Measurements from ENCODE around the gene MAP3K5. TPM values are rescaled to one million over a fixed set of nuclear protein-coding genes. Genes with fewer than 3 reads are reported as not detected.

The MAP3K5 gene
- total and polyA plus RNA-seq, 4 donors, result 7.5 to 28.3 (median 22.8) TPM

GRCh38 chr6:136728033-136728939 is 64.0 kb downstream of the MAP3K5 start:
- WGBS, 2 donors, result 88 to 93% methylated on average over 2 of the region's 2 CpGs
- Histone ChIP-seq H3K27ac (ENCODE audit: low read depth in 1 of 2, low read length in 1 of 2) (no peak overlapping the region), H3K9ac (ENCODE audit: insufficient read depth in 1 of 2, low read length in 2 of 2) (no peak overlapping the region), H3K4me3 (no peak overlapping the region), H3K27me3 (ENCODE audit: control insufficient read depth in 3 of 3, insufficient read depth in 3 of 3, low read length in 2 of 3) (no peaks in the 10 kb centered on the region), H3K36me3 (ENCODE audit: control insufficient read depth in 4 of 4, insufficient read depth in 4 of 4, low read length in 4 of 4) (no peaks in the 10 kb centered on the region), H3K4me1 (ENCODE audit: control insufficient read depth in 5 of 5, insufficient read depth in 5 of 5, low read length in 5 of 5) (peaks cover 0 to 7% (median 0%) of the 10 kb centered on the region in 5 donors), H3K9me3 (ENCODE audit: control insufficient read depth in 4 of 4, insufficient read depth in 3 of 4, low read length in 3 of 4) (no peaks in the 10 kb centered on the region)
- DNase-seq (no peak), ATAC-seq (ENCODE audit: insufficient read depth, low FRiP score) (no peak)
- no peak for TF ChIP-seq CTCF (IDR thresholded peaks at IDR 0.05; ENCODE audit: control extremely low read depth, extremely low read depth)

- no peak for DNase-seq
- Histone ChIP-seq H3K9me3 (ENCODE audit: control insufficient read depth in 4 of 4, insufficient read depth in 3 of 4, low read length in 3 of 4) (no peaks in the 10 kb centered on the region), H3K27me3 (ENCODE audit: control insufficient read depth in 3 of 3, insufficient read depth in 3 of 3, low read length in 2 of 3) (no peaks in the 10 kb centered on the region), H3K27ac (ENCODE audit: low read depth in 1 of 2, low read length in 1 of 2) (no peak overlapping the region), H3K4me1 (ENCODE audit: control insufficient read depth in 5 of 5, insufficient read depth in 5 of 5, low read length in 5 of 5) (peaks cover 0 to 7% (median 0%) of the 10 kb centered on the region in 5 donors), H3K9ac (ENCODE audit: insufficient read depth in 1 of 2, low read length in 2 of 2) (no peak overlapping the region), H3K4me3 (no peak overlapping the region), H3K36me3 (ENCODE audit: control insufficient read depth in 4 of 4, insufficient read depth in 4 of 4, low read length in 4 of 4) (no peaks in the 10 kb centered on the region)
- TF ChIP-seq CTCF (IDR thresholded peaks at IDR 0.05; ENCODE audit: control extremely low read depth, extremely low read depth), result no peak
- no peak for ATAC-seq (ENCODE audit: insufficient read depth, low FRiP score)
- whole genome bisulfite sequencing, 2 donors, result 73 to 84% methylated on average over 3 of the region's 3 CpGs
These were observed 65.3 kb downstream of the MAP3K5 start for GRCh38 chr6:136726837-136727557.

GRCh38 chr6:136725124-136725523 is 67.2 kb downstream of the MAP3K5 start:
- Histone ChIP-seq H3K4me1 (ENCODE audit: control insufficient read depth in 5 of 5, insufficient read depth in 5 of 5, low read length in 5 of 5) (peaks cover 0 to 7% (median 0%) of the 10 kb centered on the region in 5 donors), H3K9ac (ENCODE audit: insufficient read depth in 1 of 2, low read length in 2 of 2) (no peak overlapping the region), H3K9me3 (ENCODE audit: control insufficient read depth in 4 of 4, insufficient read depth in 3 of 4, low read length in 3 of 4) (no peaks in the 10 kb centered on the region), H3K27me3 (ENCODE audit: control insufficient read depth in 3 of 3, insufficient read depth in 3 of 3, low read length in 2 of 3) (no peaks in the 10 kb centered on the region), H3K36me3 (ENCODE audit: control insufficient read depth in 4 of 4, insufficient read depth in 4 of 4, low read length in 4 of 4) (no peaks in the 10 kb centered on the region), H3K27ac (ENCODE audit: low read depth in 1 of 2, low read length in 1 of 2) (no peak overlapping the region), H3K4me3 (no peak overlapping the region)
- WGBS, 2 donors, result 96 to 97% methylated on average over 4 of the region's 4 CpGs
- TF ChIP-seq CTCF (IDR thresholded peaks at IDR 0.05; ENCODE audit: control extremely low read depth, extremely low read depth), result no peak
- ATAC-seq (ENCODE audit: insufficient read depth, low FRiP score) (no peak), DNase-seq (no peak)

All from lung (tissue), 12 donors.